HL-60/S4 treated with phorbol 12-myristate 13-acetate at 8.2 ng/mL for 4 days and 3 days (cell line): ENCODE measurements around the gene SLC26A4.
"Not testable (repeated sequence)": the region's sequence is repeated elsewhere in the genome, so short reads cannot be mapped to it uniquely, and the experiment has no call there.

ENCODE experiments used
- in situ Hi-C: fragments of 300-500 bp; cut with MboI; formaldehyde crosslinking; loops from 2 replicates; pipeline ENCODE4 v1.15.0; 2022; ENCODE audit warnings: low sequenced_read_pairs

SLC26A4 gene

DNA sequence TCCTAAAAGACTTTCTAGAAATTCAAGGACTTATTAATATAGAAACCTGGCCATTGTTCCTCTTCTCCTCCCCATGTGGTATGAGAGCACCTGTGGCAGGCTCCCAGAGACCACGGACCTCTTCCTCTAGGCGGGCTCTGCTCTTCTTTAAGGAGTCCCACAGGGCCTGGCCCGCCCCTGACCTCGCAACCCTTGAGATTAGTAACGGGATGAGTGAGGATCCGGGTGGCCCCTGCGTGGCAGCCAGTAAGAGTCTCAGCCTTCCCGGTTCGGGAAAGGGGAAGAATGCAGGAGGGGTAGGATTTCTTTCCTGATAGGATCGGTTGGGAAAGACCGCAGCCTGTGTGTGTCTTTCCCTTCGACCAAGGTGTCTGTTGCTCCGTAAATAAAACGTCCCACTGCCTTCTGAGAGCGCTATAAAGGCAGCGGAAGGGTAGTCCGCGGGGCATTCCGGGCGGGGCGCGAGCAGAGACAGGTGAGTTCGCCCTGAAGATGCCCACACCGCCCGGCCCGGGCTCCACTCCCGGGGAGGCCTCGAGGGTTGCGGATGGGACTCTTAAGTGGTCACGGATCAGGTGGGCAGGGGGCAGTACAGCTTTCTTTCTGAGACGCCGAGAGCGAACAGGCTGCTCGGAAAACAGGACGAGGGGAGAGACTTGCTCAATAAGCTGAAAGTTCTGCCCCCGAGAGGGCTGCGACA is at the start of gene SLC26A4:
TSS of gene SLC26A4 (plus strand) at position 448 of the 700 bp plus-strand sequence. CDS start 814 bp downstream, outside the sequence.
- in situ Hi-C loops = no loop called here

DNA sequence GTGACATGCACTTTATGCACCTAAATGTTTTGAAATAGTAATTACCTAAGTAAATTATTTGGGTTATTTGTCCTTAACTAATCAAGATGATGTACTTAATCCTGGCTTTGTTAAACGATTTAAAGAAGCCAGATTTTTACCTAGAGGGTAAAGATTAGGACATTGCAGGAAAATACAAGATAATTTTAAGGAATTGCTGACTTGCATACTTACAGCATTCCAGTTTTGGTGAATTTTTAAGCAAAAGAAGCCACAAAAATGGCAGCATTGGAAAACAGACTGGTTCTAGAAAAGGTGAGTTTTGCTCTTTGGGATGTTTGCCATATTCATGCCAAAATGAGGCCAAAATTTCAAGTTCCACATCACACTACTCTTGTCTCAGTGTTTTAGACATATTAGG is 47.2 kb upstream of the SLC26A4 start:
- in situ Hi-C loops = no loop called here

DNA sequence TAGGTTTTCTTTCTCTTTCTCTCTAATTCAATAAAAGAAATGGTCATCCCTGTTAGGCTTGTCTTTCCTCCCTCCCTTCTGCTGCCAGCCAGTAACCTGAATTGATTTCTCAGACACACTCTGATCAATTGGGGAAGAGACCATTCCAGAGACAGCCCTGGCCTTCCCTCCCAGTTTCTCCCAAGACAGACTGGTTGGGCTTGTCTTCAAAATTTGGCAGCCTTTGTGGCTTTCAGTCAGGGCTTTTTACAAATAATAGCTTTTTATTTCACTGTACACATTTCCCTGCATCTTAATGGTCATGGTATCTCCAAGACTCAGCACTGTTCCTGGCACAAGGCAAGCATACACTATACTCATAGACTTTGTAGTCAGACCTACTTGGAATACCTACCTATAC is 46.7 kb upstream of the SLC26A4 start:
- in situ Hi-C loops = no loop called here

DNA sequence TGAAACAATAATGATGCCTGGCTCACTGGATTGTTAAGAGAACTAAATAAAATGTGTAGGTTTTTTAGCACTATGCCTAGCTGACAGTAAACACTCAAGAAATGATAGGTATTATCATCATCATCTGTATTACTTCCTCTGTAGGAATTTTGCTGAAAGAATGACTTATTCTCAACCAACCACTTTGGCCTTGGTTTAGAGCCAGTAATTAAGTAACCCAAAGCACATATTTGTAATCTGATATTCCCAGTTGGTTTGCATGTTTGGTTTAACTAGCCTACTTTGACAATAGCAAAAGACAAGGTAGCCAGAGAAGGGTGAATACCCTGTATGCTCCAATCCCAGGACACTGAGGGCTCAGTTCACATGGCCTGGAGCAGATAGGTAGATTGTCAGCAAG is 46.2 kb upstream of the SLC26A4 start:
- in situ Hi-C loops = no loop called here

DNA sequence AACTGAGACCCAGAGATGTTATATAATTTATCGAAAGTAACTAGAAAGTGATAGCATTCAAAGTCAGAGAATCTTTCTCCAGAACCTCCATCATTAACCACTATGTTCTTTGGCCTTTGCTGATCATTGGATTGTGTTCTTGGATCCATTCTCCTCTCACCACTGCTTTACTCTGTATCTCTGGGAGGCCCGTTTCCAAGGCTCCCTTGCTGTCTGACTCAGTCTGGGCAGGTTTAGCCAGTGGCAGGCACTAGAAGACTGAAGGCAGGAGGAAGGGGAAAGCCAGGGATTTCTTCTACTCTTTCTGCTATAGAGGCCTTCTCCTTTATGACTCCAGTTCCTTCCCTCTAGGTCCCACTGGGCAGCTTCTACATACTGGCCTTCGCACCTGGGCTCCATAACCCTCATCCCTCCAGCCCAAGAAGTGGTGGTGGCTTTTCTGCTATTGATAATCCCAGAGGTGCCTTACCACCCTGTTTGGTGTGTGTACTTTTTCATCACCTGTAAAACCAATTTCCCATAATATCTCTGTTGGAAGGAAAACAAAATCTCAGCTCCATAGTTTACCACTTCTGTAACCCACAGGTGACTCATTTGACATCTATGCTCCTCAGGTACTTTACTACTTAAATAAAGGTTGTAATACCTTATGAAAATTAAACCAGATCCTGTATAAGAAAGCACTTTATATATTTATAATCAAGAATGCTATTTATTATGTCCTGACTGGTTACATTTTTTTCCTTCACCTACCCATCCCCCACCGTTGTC is 44.5 kb upstream of the SLC26A4 start:
- in situ Hi-C loops = no loop called here

DNA sequence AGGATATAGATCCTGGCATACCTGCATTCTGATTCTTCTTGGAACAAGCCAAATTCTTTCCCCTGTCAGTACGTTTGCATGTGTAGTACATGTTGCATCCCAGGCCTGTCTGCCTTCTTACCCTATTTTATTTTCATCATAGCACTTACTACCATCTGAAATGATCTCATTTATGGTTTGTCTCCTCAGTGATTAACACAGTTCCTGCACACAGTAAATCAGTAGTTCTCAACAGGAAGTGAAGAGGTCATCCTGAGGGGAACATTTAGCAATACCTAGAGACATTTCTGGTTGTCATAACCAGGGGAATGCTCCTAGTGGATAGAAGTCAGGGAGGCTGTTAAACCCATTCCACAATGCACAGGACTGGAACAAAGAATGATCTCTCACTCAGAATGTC is 38.2 kb upstream of the SLC26A4 start:
- in situ Hi-C loops = no loop called here

DNA sequence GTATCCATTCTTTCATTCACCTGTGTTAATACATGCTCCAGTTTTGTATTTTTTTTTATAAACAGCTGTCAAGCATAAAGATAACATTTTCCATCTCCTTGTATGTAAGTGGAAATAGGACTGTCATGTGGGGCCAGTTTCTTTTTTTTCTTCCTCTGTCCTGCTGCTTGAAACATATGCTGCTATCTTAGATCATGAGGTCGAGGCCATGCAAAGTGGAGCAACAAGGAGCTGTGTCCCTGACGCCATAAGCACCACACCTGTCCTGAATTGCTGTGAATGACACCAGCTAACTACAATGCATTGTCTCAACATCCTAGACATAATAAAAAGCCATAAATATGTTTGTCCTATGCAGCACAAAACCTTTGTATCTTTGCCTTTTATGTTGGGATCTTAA is 37.7 kb upstream of the SLC26A4 start:
- in situ Hi-C loops = no loop called here

DNA sequence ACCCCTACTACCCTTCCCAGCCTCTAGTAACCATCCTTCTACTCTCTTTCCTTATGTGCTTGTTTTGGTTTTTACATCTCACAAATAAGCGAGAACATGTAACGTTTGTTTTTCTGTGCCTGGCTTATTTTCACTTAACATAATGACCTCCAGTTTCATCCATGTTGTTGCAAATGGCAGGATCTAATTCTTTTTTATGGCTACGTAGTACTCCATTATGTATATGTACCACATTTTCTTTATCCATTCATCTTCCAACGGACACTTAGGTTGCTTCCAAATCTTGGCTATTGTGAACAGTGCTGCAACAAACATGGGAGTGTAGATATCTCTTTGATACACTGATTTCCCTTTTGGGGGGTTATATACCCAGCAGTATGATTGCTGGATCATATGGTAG is 33.6 kb upstream of the SLC26A4 start:
- in situ Hi-C loops = no loop called here

DNA sequence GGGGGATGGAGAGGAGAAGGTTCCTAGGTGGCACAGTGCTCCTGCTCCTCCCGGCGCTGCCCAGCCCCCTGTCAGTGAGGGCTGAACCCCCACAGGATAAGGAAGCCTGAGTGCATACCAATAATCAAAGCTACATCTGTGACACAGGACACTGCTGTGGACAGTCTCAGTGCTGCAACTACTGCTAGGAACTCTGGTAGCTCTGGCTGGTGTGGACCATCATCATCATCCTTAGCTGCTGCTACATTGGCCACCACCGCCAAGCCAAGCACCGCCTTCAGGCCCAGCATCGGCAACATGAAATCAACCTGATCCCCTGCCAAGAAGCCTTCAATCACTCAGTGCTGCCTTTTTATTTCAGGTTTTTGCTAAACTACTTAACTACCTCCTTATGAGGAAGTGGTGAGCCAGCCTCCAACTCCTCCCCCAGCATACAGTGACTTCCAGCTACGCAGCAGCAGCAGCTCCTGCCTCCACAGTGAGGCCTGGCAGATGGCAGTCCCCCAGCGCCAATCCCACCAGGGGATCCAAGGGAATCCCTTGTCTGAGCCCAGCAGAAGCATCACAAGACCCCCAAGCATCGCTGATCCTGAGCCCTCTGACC is 32.1 kb upstream of the SLC26A4 start:
- in situ Hi-C loops = no loop called here

DNA sequence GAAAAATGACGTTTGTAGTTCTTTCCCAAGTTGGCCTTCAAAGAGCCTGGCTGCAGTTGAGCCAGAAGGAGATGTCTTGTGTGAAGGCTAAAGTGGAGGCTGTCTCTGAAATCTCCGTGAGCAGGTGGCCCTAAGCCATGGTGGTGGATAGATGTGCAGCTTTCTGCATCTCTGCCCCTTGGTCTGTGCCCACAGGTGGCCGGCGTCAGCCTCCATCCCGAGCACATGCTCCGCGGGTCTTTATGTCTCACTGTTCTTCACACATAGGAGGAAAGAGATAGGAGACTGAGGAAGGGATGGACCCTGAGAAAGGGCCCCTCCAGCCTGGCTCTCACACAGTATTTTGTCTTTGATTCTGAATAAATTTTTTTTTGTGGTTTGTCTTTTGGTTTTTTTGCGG is 30.3 kb upstream of the SLC26A4 start:
- in situ Hi-C loops = no loop called here

DNA sequence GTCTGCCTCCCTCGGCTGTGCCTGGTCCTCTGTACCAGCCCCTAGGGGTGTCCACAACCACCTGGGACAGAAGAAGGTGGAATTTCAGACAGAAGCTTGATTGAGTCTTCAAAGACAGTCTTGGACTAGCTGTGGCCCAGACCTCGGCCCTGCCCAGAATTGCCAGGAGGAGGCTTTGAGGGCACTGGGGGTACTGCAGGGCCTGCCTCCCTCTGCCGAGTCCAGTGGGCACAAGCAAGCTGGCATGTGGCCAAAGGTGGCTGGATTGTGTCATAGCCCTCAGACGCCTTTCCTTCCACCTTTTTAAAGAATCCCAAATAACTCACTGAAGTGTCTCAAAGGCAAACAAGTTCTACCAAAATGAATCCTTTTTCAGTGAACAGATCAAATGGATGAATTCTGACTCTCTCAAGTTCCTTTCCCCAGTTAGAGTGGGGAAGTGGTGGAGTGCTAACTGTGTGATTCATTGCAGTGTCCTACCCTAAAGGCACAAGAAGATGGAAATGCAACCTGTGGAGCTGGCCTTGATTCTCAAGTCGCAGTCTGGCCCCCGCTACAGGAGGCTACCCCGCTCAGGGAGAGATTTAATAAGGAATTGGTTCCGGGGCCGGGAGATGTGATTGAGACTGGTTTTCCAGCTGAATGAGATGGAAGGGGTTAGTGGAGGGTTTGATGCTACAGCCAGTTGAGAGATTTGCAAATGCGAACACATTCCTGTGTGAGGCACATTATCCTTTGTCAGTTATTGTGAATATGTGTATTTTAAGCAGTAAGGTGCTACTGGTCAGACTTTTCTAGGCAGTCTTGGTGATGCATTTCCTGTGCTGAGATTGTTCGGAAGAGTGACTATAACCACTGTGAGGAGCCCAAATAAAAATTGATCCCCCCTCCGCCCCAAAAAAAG is 28.8 kb upstream of the SLC26A4 start:
- in situ Hi-C loops = no loop called here

DNA sequence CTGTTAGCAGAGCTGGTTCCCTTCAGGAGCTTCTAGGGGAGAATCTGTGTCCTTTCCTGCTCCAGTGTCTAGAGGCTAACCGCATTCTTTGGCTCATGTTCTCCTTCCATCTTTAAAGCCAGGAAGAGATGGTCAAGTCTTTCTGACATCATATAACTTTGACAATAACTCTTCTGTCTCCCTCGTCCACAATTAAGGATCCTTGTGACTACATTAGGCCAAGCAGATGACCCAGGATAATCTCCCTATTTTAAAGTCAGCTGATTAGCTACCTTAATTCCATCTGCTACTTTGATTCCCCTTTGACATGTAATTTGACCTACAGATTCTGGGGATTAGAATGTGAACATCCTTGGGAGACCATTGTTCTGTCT is 28.1 kb upstream of the SLC26A4 start:
- in situ Hi-C loops = no loop called here

DNA sequence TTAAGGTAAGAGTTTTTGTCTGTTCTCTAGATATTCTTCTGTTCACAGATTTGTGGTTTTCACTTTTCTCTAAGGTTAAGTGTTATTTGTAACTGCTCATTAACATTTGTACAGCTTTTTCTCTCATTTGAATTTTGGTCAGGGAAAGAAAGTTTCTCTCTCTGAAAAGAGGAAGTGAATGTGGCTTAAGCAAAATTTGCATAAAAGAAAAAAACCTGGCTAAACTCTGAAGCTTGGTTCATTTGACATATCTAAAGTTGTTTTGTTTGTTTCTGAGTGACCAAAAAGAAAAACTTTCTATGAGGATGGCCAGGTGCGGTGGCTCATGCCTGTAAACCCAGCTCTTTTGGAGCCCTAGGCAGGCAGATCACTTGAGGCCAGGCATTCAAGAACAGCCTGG is 22.0 kb upstream of the SLC26A4 start:
- in situ Hi-C loops = no loop called here

DNA sequence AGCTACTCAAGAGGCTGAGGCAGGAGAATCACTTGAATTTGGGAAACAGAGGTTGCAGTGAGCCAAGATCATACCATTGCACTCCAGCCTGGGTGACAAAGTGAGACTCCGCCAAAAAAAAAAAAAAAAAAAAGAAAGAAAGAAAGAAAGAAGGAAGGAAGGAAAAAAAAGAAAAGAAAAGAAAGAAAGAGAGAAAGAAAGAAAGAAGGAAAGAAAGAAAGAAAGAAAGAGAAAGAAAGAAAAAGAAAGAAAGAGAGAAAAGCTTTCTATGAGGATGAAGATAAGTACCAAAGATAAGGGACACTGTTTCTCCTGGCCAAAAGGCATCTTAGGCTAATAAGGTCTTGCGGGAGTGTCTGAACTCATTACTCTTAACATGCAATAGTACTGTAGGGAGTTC is 21.6 kb upstream of the SLC26A4 start:
- in situ Hi-C loops = not testable (repeated sequence)

DNA sequence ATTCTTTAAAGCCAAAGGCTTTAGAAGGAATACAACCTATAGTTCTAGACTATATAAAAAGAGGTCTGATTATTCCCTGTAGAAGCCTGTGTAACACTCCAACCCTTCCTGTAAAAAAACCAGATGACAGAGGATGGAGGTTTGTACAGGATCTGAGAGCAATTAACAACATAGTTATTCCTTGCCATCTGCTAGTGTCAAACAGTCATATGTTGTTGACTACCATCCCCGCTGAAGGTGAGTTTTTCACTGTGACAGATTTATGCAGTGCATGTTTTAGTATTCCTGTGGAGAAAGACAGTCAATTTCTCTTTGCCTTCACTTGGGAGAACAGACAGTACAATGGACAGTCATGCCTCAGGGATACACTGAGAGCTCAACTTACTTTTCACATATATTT is 19.0 kb upstream of the SLC26A4 start:
- in situ Hi-C loops = no loop called here

DNA sequence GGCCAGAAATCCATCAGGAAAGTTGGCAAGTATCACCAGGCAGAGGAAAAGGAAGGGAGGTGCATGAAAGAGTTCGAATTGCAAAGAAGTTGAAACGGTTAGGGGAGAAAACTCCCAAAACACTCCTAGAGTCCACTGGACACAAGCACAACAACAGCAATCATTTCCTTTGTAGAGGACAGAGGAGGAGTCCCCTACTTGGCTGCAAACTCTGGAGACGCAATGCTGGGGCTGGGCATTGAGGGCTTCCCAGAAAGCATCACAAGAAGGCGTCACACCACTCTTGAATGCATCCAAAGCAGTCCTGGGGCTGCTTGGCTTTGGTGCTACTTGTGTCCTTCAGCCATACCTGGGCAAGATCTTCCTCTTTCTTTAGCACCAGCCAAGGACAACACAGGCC is 18.1 kb upstream of the SLC26A4 start:
- in situ Hi-C loops = no loop called here

DNA sequence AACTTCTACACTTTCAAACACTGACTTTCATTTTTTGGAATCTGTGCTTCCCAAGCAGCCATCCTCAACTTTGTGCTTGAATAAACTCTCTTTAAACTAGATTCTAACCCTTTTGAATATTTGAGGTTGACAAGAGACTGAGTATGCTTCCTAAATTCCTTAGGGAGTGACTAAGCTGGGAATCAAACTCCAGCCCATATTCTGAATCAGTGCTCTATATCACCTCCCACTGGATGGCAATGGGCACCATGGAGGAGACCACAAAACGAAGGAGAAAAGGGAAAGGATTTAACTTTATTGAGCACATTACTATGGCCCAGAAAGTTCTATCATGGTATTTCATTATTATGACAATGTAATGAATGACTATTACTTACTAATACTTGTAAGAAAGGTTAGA is 17.2 kb upstream of the SLC26A4 start:
- in situ Hi-C loops = no loop called here

DNA sequence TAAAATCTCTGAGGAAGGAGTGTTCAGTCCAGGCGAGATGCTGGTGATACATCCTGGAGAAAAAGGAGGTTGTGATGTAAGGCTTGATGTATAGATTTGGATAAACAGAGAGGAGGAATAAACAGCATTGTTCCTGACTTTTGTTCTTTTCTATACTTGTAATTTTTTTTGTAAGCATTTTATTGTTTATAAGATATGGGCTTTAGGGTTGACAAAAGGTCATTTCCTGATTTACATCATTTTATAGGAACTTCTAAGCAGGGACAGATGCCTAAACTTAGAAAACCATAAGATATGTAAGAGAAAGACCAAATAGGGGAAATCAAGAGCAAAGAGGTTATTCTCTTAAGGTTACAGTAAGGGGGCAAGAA is 16.7 kb upstream of the SLC26A4 start:
- in situ Hi-C loops = no loop called here

DNA sequence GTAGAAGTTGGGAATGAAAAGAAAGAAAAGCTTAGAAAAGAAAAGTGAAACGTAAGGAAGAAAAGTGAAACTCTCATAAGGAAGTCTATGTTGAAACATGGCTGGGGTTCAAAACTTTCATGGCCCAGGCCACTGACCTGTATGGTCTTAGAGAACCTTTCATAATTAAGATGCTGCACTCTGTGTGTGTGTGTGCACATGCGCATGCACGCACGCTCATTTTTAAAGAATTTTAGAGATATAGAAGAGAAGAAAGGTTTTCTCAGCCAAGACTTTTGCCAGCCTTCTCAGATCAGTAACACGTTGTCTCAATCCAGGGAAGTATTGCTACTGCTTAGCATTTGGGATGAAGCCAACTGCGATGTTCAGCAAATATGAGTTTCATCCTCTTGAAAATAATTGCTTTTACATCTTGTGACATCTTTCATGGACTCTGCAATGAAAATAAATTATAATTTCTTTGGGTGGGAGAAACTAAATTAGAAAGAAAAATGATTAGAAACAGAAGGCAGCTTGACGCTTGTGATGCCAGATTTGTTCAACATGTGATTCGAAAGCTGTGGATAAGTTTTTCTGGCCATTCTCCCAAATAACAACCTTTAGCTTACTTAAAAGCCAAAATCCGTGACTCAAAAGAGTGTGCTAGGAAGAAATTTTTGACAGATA is 16.2 kb upstream of the SLC26A4 start:
- in situ Hi-C loops = no loop called here

DNA sequence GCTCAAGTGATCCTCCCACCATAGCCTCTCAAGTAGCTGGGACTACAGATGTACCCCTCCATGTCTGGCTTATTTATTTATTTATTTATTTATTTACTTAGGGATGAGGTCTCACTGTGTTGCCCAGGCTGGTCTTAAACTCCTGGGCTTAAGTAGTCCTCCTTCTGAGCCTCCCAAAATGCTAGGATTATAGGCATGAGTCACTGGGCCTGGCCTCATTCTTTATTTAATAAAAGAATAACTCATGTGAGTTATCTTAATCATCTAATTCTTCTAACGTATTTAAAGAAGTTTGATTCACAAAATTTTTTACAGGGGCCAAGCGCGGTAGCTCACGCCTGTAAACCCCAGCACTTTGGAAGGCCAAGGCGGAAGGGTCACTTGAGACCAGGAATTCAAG is 8.0 kb upstream of the SLC26A4 start:
- in situ Hi-C loops = no loop called here

DNA sequence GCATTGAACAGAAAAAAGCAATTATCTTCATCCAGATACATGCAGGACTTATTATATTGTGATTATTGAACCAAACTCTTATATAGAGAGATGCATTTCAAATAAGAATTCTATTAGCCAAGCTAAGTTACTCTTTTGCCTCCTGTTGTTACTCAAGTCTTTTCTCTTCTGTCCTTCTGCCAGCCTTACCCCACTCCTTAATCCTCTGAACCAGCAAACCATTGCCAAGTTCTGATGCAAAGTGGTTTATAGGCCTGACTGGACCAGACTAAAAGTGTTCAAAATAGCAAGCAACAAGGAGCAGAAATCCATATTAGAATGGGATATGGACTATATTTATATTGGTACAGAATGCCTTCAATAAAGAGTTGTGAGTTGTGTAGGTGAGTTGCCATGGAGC is 2.2 kb upstream of the SLC26A4 start:
- in situ Hi-C loops = no loop called here
